Measurements from ENCODE around the gene SNX21.

DNA sequence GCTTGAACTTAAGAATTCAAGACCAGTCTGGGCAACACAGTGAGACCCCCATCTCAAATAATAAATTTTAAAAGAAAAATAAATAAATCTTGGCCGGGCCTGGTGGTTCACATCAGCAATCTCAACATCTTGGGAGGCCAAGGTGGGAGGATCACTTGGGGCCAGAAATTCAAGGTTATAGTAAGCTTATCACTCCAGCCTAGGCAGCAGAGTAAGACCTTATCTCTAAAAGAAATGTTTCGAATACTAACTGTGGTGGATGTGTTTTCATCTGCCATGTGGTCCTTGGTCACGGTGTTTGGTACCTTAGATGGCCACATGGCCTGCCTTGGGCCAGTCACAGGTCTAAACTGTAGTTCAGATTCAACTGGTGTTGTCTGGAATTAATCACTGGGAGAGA lies 15.4 kb upstream of the SNX21 start:
- no peak for TF ChIP-seq POLR2AphosphoS5 (IDR thresholded peaks at IDR 0.05; ENCODE audit: low read depth, low read length)
- TF ChIP-seq, protein P1, sequence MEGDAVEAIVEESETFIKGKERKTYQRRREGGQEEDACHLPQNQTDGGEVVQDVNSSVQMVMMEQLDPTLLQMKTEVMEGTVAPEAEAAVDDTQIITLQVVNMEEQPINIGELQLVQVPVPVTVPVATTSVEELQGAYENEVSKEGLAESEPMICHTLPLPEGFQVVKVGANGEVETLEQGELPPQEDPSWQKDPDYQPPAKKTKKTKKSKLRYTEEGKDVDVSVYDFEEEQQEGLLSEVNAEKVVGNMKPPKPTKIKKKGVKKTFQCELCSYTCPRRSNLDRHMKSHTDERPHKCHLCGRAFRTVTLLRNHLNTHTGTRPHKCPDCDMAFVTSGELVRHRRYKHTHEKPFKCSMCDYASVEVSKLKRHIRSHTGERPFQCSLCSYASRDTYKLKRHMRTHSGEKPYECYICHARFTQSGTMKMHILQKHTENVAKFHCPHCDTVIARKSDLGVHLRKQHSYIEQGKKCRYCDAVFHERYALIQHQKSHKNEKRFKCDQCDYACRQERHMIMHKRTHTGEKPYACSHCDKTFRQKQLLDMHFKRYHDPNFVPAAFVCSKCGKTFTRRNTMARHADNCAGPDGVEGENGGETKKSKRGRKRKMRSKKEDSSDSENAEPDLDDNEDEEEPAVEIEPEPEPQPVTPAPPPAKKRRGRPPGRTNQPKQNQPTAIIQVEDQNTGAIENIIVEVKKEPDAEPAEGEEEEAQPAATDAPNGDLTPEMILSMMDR (IDR thresholded peaks at IDR 0.05), result no peak
- TF ChIP-seq, protein P2, sequence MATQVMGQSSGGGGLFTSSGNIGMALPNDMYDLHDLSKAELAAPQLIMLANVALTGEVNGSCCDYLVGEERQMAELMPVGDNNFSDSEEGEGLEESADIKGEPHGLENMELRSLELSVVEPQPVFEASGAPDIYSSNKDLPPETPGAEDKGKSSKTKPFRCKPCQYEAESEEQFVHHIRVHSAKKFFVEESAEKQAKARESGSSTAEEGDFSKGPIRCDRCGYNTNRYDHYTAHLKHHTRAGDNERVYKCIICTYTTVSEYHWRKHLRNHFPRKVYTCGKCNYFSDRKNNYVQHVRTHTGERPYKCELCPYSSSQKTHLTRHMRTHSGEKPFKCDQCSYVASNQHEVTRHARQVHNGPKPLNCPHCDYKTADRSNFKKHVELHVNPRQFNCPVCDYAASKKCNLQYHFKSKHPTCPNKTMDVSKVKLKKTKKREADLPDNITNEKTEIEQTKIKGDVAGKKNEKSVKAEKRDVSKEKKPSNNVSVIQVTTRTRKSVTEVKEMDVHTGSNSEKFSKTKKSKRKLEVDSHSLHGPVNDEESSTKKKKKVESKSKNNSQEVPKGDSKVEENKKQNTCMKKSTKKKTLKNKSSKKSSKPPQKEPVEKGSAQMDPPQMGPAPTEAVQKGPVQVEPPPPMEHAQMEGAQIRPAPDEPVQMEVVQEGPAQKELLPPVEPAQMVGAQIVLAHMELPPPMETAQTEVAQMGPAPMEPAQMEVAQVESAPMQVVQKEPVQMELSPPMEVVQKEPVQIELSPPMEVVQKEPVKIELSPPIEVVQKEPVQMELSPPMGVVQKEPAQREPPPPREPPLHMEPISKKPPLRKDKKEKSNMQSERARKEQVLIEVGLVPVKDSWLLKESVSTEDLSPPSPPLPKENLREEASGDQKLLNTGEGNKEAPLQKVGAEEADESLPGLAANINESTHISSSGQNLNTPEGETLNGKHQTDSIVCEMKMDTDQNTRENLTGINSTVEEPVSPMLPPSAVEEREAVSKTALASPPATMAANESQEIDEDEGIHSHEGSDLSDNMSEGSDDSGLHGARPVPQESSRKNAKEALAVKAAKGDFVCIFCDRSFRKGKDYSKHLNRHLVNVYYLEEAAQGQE (IDR thresholded peaks at IDR 0.05; ENCODE audit: insufficient read depth in 1 of 2, low read depth in 2 of 2, low read length in 1 of 2), result no peak
- TF ChIP-seq SIN3A (IDR thresholded peaks at IDR 0.05; ENCODE audit: borderline replicate concordance, insufficient read depth, low read depth, low read length), result no peak

Measured in Panc1 (cell line).